Adrenal gland (tissue), 12 donors: ENCODE data around the gene TRABD. TPM values are rescaled to one million over a fixed set of nuclear protein-coding genes. Genes with fewer than 3 reads are reported as not detected.

Source experiments
- DNase-seq, 7 donors: peaks; one replicate each; pipeline ENCODE4 v3.0.0-alpha.2; 2019 to 2020
- H3K27ac ChIP-seq, 5 donors: fragments of 200-600 bp; sonication (generic) in 4 of 5; 1 replicate in 3 of 5; 2 replicates in 2 of 5; pipeline versions ENCODE4 v1.5.1 to v1.8.0; 2016 to 2020; ENCODE audit warnings: mild to moderate bottlenecking in 1 of 5
- H3K27me3 ChIP-seq: fragments of 200-600 bp; 2 replicates; pipeline ENCODE4 v1.8.0; 2021
- H3K36me3 ChIP-seq, 2 donors: fragments of 200-600 bp; replicated peaks in 1 of 2; 1 replicate in 1 of 2; 2 replicates in 1 of 2; pipeline versions ENCODE4 v1.5.1 to v1.8.0; 2018 to 2022
- H3K4me1 ChIP-seq, 2 donors: fragments of 200-600 bp; replicated peaks in 1 of 2; 1 replicate in 1 of 2; 2 replicates in 1 of 2; pipeline versions ENCODE4 v1.5.1 to v1.8.0; 2018 to 2021
- H3K4me3 ChIP-seq, 4 donors: fragments of 200-600 bp; sonication (generic) in 3 of 4; one replicate each; pipeline ENCODE4 v1.5.1; 2016 to 2018
- H3K9me3 ChIP-seq, 3 donors: fragments of 200-600 bp; sonication (generic) in 1 of 3; replicated peaks in 1 of 3; 1 replicate in 2 of 3; 2 replicates in 1 of 3; pipeline versions ENCODE4 v1.5.1 to v1.8.0; 2016 to 2021
- CTCF ChIP-seq, 6 experiments: fragments of 450-650 bp in 4 of 6; fragments of 200-600 bp in 2 of 6; sonication (generic) in 1 of 6; IDR thresholded peaks; 1 replicate in 5 of 6; 2 replicates in 1 of 6; pipeline versions ENCODE4 v1.5.1 to v1.8.0; 2016 to 2021; ENCODE audit warnings: antibody characterized with exemption in 6 of 6, mild to moderate bottlenecking in 2 of 6, moderate library complexity in 1 of 6
- POLR2A ChIP-seq, 2 donors: fragments of 450-650 bp; IDR thresholded peaks; one replicate each; pipeline ENCODE4 v1.6.1; 2017; ENCODE audit warnings: antibody characterized with exemption in 2 of 2, mild to moderate bottlenecking in 2 of 2, moderate library complexity in 1 of 2
- WGBS, 4 donors: extraction: QIAGEN DNeasy Blood & Tissue Kit in 2 of 4; methylation state at CpG; one replicate each; pipeline versions ENCODE4 v1.1.5 to v1.1.7; 2013 to 2017; 5-methylcytosine and 5-hydroxymethylcytosine counted together
- intact Hi-C, 2 donors: fragments of 100-400 bp; cut with DNase I; formaldehyde crosslinking; loops; one replicate each; pipeline versions ENCODE4 v1.14.1 to v1.15.0; 2022 to 2023
- polyA plus RNA-seq, 3 donors: library from polyadenylated mRNA; stranded (reverse); fragments of 200-250 nt in 2 of 3; fragments of 350-450 nt in 1 of 3; fragmentation: Illumina TruSeq in 1 of 3; extraction: RNeasy Lipid Tissue Mini Kit (QIAGEN cat#74804) in 1 of 3; gene quantifications; one replicate each; pipeline ENCODE4 v1.2.3, GENCODE V29; 2013 to 2014
- total RNA-seq, 9 donors: library from RNA; depleted of rRNA in 4 of 9; stranded (reverse); fragments of >200 nt in 4 of 9; fragments of 120-200 nt in 1 of 9; fragmentation: NEBNext Ultra II Directional in 1 of 9; extraction: Animal tissue kit (Norgen Biotek cat#: 25700) in 1 of 9; gene quantifications; one replicate each; pipeline versions ENCODE4 v1.1.0 to v1.2.4, GENCODE V29; 2013 to 2023
- donor health status: healthy with polysubstance abuse.
- donor health status: Bipolar disorder and iron deficiency.
- donor health status: DM: yes; HTN: yes; CAD: no.
- donor health status: DM: no; HTN: no; CAD: no.
- donor health status: DM: no; HTN: no; CAD: no.
- donor health status: DM: yes; HTN: yes; CAD: no.

Gene TRABD
- total and polyA plus RNA-seq, 12 donors, result 3.0 to 79.0 (median 28.9) TPM

DNA sequence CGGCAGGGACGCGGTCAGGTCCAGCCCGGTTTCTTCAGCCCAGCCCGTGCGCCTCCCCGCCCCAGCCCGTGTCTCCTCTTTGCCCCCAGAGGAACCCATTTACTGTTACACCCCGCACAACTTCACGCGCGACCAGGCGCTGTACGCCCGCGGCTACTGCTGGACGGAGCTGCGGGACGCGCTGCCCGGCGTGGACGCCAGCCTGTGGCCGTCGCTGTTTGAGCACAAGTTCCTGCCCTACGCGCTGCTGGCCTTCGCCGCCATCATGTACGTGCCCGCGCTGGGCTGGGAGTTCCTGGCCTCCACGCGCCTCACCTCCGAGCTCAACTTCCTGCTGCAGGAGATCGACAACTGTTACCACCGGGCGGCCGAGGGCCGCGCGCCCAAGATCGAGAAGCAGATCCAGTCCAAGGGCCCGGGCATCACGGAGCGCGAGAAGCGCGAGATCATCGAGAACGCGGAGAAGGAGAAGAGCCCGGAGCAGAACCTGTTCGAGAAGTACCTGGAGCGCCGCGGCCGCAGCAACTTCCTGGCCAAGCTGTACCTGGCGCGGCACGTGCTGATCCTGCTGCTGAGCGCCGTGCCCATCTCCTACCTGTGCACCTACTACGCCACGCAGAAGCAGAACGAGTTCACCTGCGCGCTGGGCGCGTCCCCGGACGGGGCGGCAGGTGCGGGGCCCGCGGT lies 8.7 kb upstream of the TRABD start:
- no peak overlapping the region for H3K27ac ChIP-seq
- peak in 1 of 7 donors; percentile 48 for DNase-seq
- intact Hi-C loops, result no loop called here

DNA sequence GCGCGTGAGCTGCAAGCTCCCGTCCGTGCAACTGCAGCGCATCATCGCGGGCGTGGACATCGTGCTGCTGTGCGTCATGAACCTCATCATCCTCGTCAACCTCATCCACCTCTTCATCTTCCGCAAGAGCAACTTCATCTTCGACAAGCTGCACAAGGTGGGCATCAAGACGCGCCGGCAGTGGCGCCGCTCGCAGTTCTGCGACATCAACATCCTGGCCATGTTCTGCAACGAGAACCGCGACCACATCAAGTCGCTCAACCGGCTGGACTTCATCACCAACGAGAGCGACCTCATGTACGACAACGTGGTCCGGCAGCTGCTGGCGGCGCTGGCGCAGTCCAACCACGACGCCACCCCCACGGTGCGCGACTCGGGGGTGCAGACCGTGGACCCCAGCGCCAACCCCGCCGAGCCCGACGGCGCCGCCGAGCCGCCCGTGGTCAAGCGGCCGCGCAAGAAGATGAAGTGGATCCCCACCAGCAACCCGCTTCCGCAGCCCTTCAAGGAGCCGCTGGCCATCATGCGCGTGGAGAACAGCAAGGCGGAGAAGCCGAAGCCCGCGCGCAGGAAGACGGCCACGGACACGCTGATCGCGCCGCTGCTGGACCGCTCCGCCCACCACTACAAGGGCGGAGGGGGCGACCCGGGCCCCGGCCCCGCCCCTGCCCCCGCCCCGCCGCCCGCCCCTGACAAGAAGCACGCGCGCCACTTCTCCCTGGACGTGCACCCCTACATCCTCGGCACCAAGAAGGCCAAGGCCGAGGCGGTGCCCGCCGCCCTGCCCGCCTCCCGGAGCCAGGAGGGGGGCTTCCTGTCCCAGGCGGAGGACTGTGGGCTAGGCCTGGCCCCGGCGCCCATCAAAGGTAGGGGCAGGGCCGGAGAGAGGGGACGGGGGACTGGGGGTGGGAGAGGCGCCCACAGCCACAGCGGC lies 7.9 kb upstream of the TRABD start:
- Histone ChIP-seq H3K27me3 (peaks cover 11% of the 10 kb centered on the region), H3K4me1 (no peaks in the 10 kb centered on the region), H3K27ac (no peak overlapping the region), H3K36me3 (no peaks in the 10 kb centered on the region), H3K4me3 (no peak overlapping the region), H3K9me3 (no peaks in the 10 kb centered on the region)
- intact Hi-C loops, result no loop called here
- no peak for DNase-seq
- no peak for TF ChIP-seq POLR2A (IDR thresholded peaks at IDR 0.05)
- no peak for TF ChIP-seq CTCF (IDR thresholded peaks at IDR 0.05)
- WGBS, 4 donors, result 49 to 88% (median 73%) methylated on average over 31 to 98 of the region's 98 CpGs

More for the DNA sequence above, 8.7 kb upstream of the TRABD start:
- peaks cover 11% of the 10 kb centered on the region for H3K27me3 ChIP-seq
- 93 to 97% (median 96%) methylated on average over 56 to 76 of the region's 76 CpGs for WGBS, 4 donors
- H3K4me3 ChIP-seq, result no peak overlapping the region
- TF ChIP-seq CTCF (IDR thresholded peaks at IDR 0.05) (no peak), POLR2A (IDR thresholded peaks at IDR 0.05) (no peak)
- no peaks in the 10 kb centered on the region for H3K36me3 ChIP-seq
- no peaks in the 10 kb centered on the region for H3K9me3 ChIP-seq
- H3K4me1 ChIP-seq, result no peaks in the 10 kb centered on the region

DNA sequence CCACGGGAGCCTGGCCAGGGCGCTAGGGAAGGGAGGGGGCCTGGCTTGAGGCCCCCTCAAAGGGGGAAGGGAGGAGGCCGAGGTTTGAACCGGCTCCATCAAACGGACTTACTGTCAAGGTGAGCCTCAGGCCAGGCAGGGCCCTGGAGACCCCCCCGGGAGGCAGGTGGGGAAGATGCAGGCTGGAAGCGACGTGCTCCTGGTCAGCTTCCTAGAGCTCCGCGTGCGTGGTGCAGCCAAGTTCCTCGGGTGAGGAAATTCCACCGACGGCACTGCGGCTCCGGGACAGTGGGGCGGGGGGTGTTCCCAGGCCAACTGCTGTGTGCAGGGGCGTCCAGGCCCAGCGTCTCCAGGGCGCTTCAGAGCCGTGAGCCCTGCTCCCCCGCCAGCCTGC lies 7.2 kb upstream of the TRABD start:
- H3K27me3 ChIP-seq, result peaks cover 11% of the 10 kb centered on the region
- 48 to 70% (median 65%) methylated on average over 15 to 22 of the region's 22 CpGs for WGBS, 4 donors
- DNase-seq, result no peak
- no peaks in the 10 kb centered on the region for H3K4me1 ChIP-seq
- TF ChIP-seq CTCF (IDR thresholded peaks at IDR 0.05), result no peak
- no peak for TF ChIP-seq POLR2A (IDR thresholded peaks at IDR 0.05)
- no peak overlapping the region for H3K4me3 ChIP-seq
- no peak overlapping the region for H3K27ac ChIP-seq
- no peaks in the 10 kb centered on the region for H3K36me3 ChIP-seq
- intact Hi-C loops, result no loop called here
- no peaks in the 10 kb centered on the region for H3K9me3 ChIP-seq
